Fibroblast of skin of abdomen (primary cell): ENCODE results near the gene KCMF1.

Source experiments
- DNase-seq: peaks from one replicate; pipeline ENCODE4 v3.0.0-alpha.2; 2013

KCMF1 gene

DNA sequence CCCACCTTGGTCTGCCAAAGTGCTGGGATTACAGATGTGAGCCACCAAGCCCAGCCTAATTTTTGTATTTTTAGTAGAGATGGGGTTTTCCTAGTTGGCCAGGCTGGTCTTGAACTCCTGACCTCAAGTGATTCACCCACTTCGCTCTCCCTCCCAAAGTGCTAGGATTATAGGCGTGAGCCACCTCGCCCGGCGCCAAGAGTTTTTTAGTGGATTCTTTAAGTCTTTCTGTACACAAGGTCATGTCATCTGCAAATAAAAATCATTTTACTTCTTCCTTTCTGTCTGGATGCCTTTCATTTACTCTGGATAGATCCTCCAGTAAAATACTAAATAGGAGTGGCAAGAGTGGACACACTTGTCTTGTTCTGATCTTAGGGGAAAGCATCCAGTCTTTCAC, 61.7 kb downstream of the KCMF1 start:
- no peak for DNase-seq

DNA sequence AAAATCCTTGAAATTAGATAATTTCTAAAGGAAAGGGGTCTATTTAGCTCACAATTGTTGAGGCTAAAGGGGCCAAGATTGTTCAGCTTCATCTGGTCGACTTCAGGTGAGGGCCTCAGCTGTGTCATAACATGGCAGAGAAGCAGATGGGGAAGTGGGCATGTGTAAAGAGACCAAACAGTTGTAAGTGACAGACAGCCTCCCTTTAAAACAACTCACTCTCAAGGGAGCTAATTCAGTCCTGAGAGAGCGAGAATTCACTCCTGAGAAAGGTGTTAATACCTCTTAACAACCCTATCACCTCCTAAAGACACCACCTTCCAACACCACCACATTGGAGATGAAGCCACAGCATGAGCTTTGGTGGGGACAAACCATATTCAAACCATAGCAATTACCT, 62.4 kb downstream of the KCMF1 start:
- DNase-seq = no peak

DNA sequence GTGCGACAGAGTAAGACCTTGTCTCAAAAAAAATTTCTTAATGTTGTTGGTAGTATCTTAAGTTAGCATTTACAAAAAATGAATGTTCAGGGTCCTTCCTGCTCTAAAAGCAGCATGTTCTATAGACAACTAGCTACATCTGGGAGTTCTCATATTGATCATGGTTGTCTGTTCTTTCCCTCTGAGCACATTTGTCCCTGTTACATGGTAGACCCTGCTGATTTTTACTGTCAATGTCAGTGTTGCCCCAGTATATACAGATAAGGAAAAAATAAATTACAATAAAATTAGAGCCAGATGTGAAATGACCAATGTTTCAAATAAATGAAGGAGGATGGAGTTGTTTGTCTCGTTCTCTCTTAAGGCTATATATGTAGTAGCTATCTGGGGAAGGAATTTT, 63.2 kb downstream of the KCMF1 start:
- DNase-seq = no peak

DNA sequence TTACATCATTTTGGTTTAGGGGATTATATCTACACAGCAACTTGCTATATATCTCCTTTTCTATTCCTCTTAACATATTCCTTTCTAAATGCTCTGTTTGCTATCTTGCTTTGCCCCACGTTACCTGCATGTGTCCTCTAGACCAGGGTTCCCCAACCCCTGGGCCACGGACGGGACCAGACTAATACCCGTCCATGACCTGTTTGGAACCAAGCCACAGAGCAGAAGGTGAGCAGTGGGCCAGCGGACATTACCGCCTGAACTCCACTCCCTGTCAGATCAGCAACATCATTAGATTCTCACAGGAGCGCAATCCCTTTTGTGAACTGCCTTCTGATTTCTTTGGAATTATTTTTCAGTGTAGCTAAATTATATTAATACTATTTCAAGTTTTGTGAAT, 66.7 kb downstream of the KCMF1 start:
- DNase-seq = no peak

DNA sequence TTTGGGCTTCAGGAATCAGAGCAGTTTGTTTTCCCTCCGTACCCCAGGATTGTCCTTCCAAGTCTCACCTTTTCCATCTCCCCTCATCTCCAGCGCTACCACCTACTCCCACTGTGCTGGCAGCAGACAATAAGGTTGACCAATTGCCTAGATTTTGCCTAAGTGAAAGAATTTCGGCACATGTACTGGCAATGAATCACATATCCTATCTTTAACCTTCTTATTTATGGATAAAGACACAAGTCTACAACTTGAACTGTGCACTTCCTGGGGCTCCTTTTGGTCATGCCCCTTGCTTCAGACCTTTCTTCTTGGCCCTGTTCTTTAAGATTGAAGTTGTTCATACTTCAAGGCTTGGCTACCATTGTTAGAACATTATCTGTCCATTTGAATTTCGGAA, 71.4 kb downstream of the KCMF1 start:
- no peak for DNase-seq

DNA sequence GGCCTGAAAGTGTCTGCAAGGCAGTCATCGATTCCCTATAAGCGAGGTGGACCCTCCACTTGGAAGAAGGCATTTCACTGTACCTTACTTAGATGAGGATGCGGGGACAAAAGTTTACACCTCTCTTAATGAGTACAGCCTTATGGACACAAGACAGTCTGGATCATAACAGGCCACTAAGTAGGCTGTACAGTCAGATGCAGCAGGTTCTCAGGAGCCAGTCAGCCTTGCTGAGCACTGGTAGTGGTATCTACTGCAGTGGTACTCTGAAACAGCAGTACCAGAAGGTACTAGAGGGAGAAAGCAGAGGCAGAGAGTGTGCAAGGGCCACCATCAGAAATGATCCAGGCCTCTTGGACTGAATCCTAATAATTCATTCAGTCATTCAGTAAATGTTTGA, 77.6 kb downstream of the KCMF1 start:
- DNase-seq = no peak

DNA sequence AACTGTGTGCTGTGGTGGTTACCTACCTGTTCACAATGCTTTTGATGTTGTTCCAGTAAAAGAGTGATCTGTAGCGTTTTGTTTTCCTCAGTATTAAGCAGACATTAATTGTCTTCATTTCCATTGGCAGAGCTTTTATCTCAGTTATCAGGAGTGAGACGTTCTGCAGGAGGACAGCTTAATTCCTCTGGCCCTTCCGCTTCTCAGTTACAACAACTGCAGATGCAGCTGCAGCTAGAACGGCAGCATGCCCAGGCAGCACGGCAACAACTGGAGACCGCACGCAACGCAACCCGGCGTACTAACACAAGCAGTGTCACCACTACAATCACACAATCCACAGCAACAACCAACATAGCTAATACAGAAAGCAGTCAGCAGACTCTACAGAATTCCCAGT, 78.3 kb downstream of the KCMF1 start:
- no peak for DNase-seq

DNA sequence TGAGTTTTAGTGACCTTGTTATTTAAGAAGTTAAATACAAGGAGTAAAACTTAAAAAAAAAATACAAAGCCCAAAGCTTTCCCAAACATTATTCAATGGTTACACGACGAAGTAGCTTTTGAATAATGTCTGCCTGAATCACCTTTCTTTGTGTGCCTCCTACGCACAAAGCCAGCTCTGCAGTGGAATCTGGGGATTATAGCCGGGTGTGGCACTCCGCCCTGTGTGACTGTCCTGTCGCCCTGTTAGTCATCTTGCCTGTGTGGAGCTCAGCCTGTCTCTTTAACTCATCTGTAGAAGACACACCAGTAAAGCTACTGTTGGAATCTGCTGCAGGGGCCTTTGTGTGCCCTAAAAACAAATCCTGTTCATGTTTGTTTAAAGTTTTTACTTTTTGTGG, 82.8 kb downstream of the KCMF1 start:
- no peak for DNase-seq

DNA sequence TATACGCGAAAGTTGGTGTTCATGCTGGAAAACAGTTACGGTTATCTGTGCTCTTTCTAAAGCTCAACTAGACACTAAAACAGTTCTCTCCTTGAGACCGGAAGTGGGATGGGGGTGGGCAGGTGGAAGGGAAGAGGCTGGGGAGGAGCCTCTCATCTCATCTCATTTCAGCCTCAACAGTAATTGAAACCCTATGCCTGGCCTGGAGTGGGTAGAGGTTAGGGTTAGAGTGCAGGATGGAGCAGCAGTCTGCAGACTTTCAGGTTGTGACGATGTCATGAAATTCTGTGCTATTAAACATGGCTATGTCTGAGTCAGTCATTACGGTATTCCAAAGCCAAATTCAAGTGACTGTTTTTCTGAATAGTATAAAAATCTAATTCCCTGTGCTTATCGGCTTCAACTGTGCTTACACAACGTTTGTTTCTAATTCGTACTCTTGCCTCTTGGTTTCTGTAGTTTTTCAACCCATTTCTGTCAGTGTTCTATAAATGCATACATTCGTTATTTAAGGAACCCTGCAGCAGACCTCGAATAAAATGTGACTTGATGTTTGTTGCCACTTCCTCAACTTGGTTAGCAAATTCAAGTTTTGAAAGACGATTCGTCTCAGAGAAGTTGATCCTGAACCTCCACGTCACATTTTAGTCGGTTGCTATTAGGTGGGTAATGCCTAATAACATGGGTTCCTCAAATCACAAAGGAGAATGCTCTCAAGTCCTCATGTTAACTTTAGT, 86.4 kb downstream of the KCMF1 start:
- DNase-seq = no peak

DNA sequence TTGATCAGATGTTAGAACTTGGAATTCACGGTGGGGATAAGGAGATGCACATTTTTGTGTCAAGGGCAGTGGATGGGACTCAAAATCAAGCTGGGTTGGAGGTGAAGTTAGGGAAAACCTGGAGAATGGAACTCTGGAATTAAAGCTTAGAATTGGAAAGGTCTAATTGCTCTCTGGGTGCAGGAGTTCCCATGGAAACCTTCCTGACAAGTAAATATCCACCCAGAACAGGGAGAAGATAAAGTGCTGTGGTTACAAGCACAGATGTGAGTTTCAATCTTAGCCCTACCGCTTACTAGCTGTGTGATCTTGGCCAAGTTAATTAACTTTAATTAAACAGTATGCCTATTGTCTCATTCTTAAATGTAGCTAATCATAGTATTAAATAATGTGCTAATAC, 90.9 kb downstream of the KCMF1 start:
- no peak for DNase-seq

DNA sequence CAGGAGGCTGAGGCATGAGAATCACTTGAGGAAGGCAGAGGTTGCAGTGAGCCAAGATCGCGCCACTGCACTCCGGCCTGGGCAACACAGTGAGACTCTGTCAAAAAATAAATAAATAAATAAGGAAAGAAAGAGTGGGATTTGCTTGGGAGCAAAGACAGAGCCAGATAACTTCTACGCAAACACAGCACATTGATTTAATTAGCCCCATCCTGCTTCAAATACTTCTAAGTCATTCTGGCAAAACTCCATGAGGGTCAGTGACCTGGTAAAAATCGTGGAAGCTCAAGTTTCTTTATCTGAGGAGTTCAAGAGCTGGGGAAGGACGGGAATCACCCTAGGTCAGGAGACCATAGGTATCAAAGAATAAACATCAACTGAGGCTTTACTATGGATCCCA, 91.6 kb downstream of the KCMF1 start:
- peak; percentile 61 for DNase-seq

DNA sequence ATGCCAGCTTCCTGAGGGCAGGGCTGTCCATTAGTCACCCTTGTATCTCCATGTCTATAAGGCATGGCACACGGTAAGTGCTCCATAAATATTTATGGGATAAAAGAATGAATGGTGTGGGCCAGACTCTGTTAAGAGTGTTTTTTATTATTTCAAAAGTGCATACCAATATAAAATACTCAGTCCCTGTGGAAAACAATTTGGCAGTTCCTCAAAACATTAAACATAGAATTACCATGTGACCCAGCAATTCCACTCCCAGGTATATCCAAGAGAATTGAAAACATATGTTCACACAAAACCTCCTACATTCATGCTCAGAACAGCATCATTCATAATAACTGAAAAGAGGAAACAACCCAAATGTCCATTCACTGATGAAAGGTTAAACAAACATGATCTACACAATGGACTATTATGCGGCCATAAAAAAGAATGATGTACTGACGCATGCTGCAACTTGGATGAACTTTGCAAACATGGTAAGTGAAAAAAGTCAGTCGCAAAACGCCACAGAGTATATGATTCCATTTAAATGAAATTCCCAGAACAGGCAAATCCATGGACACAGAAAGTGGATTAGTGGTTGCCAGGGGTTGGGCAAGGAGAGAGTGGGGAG, 93.1 kb downstream of the KCMF1 start:
- DNase-seq = peak; percentile 71

DNA sequence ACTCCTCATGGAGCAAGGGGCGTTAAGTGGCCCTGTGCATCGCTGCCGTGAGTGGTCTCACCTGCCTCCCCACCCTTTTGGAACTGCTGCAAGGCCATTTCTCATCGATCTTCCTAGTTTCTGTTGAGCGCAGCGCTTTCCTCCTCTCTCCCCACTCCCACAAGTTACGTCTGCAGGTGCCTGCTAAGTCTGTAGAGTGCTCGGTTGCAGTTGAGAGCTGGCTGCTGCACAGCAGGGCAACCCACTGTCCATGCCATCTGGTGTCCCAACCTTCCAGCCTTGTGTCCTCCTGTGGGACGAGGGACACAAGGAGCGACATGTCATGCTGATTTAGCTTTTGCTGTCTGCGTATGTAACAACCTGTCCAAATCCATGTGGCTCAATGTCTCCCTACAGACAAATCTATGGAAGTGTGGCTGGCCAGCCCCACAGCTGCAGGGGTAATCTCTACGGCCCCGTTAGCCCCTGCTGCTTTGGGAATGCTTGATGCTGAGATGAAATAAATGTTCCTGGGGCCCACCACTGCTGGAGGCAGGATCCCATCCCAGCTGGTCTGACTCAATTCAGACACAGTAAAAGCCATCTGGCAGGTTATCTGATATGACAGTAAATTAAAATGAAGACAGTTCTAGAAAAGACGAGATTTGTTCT, 94.1 kb downstream of the KCMF1 start:
- DNase-seq = no peak

DNA sequence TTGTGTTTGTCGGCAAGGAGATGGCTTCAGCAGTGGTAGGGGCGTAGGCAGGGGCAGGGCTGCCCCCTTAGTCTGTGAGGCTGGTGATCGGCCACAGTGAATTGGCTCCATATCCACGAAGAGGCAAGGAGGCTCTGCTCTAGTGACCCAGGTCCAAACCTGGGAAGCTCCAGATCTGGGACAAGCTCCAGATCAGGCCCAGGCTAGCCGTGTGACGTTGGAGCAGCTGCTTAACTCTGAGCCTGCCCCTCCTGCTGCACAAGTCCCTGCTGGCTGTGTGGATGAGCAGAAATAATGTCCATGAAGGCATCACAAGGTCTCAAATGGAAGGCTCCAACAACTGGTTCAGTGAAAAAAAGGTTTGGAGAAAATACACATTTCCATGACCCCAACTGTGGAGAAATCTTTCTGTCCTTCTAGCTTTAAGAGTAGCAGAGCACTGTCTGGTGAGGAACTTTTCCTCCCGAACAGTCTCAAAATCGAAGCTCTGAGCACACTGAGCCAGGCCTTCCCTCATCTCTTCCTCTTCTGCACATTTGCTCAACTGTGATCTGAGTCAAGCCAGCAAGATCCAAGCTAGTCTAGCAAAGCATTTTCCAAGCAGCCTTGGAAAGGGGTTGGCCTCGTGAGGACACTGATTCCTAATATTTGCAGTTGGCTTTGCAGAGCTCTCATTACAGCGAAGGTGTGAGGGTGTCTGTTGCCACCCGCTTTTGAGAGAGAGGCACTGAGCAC, 95.2 kb downstream of the KCMF1 start:
- no peak for DNase-seq

DNA sequence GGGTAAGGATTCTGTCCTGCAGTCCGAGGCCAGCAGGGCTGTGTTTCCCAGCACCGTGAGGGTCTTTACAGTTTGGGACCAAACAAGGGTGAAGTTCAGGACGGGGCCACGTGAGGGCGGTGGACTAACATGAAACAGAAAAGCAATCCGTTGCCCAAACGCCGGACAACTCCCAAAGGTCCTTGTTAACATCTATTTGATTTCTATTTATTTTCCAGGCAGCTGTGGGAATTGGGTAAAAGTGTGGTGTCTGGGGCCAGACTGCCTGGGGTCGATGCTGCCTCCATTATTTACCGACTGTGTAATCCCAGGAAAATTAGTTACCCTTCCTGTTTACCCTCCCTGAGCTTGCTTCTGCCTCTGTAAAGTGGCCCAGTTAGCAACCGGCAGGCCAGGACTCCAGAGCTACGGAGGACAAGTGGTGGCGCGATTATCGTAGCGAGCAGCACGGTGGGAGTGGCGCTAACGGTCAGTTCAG, 96.0 kb downstream of the KCMF1 start:
- DNase-seq = peak; percentile 74

DNA sequence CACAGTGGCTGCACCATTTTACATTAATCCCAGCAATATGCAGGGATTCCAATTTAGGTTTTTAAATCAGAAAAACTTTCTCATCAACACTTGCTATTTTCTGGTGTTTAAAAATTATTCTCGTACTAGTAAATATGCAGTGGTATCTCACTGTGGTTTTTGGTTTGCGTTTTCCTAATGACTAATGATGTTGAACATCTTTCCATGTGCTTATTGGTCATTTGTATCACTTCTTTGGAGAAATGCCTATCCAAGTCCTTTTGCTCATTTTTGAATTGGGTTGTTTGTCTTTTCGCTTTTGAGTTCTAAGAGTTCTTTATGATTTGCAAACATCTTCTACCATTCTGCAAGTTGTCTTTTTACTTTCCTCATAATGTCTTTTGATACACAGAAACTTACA, 100.1 kb downstream of the KCMF1 start:
- peak; percentile 33 for DNase-seq

DNA sequence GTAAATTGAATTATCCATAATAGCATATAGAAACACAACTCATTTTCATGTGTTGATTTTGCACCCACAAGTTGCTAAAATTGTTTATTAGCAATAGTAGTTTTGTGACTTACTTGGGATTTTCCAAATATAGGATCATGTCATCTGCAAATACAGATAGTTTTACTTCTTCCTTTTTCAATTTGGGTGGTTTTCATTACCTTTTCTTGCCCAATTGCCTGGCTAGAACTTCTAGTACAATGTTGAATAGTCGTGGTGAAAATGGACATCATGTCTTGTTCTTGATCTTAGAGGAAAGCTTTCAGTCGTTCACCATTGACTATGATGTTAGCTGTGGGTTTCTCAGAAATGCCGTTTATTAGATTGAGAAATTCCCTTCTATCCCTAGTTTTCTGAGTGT, 102.1 kb downstream of the KCMF1 start:
- DNase-seq = no peak

DNA sequence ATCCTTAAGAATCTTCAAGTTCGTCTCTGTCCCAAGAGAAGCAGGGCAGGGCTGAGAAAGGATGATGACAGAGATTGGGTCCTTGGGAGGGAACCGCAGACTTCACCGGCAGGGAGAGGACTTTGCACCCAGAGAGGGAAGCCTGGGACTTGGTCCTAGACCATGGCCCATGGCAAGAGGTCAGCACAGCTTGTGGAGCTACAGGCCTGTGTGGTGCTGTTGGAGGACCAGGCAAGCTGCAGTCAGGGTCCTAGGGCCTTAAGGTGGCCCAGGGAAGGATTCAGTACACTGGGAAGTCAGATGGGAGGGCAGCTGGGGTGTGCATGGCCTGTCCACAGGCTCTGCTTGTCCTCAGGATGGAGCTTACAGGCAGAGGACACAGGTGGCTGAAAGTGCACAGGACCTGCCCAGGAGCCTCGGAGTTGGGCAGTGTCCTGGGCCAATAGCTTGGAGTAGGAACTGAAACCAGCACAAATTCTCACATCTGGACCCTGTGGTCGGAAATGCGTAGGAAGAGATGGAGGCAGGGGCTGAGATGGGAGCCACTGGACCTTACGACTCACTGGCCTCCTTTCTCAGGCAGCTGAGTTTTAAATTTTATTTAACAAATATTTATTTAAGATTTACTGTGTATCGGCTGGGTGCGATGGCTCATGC, 105.8 kb downstream of the KCMF1 start:
- DNase-seq = no peak

DNA sequence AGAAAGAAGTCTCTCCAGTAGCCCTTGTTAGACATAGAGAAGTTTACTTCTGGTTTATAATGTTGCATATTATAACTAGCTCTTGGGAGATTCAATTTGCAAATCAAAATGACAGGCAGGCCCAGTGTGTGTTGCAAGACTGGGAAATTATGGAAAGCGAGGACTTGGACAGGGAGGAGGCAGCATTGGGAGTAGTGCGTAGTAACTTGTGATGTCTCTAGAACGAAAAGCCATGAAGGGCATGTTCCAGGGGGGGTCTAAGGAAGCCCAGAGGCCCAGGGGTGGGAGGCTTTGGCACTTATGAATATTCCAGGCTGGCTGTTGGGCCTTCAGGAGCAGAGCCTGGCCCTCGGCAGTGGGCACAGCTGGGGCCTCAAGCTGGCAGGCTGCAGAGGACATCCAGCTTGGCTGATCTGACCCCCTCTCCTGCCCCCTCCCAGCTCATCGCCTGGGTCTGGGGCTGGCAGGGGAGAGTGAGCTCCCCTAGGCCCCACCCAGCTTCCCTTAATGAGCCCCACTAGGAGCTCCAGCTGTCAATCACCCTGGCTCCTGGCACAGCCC, 107.0 kb downstream of the KCMF1 start:
- no peak for DNase-seq

DNA sequence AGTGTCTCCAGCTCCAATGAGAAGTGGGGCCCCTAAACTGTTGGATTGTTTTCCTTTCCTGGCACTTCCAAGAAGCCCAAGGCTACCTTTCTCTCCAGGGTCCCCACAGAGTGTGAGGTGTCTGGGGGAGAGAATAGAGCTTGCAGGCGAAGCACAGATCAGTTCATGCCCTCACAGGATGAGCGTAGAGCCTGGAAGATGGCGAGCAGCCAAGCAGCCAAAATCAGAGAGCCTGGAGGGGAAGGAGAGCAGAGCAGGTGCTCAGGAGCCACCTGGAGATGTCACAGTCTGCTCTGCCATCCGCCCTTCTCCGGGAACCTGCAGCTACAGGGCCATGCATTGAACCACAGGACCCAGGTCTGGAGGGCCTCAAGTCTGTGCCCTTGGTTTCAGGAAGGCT, 107.6 kb downstream of the KCMF1 start:
- DNase-seq = no peak

DNA sequence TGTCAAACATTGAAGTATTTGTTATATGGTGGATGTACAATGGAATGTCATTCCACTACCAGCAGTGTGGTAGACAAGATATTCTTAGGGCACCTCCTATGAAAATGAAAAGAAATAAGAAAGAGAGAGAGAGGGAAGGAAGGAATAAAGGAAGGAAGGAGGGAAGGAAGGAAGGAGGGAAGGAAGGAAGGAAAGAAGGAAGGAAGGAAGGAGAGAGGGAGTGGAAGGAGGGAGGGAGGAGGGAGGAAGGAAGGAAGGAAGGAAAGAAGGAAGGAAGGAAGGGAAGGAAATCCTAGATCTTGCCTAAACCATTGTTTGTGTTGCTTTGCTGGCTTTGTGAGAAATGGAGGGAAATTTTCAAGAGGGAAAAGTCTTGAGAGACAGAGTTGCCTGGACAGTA, 112.1 kb downstream of the KCMF1 start:
- no peak for DNase-seq

DNA sequence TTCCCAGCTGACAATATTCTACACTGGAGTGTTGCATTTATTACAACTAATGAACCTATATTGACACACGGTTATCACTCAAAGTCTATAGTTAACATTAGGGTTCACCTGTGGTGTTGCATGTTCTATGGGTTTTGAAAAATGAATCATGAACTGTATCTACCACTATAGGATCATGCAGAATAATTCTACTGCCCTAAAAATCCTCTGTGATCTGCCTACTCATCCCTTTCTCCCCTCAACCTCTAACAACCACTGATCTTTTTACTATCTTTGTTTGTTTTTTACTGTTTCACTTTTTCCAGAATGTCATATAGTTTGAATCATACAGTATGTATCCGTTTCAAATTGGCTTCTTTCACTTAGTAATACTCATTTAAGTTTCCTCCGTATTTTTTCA, 114.6 kb downstream of the KCMF1 start:
- no peak for DNase-seq

DNA sequence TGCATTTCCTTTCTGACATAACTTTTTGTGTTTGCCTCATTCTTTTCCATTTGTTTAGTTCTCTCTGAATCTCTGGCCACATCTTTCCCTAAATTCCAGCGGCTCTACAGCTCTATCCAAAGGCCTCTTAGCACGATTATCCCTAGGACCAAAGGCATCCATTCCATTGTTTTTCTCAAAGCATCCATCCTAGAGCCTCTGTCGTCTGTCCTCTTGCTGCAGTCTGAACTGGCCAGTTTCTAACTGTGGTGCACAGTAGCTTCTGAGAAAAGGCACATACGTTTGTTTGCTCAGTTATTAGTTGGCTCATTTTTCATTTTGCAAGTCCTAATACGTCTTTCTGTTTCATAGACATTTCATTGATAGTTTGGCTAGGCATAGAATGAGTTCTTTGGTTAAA, 116.6 kb downstream of the KCMF1 start:
- DNase-seq = no peak
